SU-DHL-6 (cell line): ENCODE results near the gene ECSIT.

Experiments used
- H2AFZ ChIP-seq: fragments of 200-600 bp; sonication (generic); 2 replicates; pipeline ENCODE4 v1.6.1; 2014; ENCODE audit warnings: low read depth, mild to moderate bottlenecking, moderate library complexity, mixed read lengths, antibody characterized with exemption, low read length; ENCODE audit not compliant: severe bottlenecking
- H3F3A ChIP-seq: fragments of 200-600 bp; shearing (Covaris generic); 2 replicates; pipeline ENCODE4 v1.6.0; 2016; ENCODE audit warnings: antibody characterized with exemption, mild to moderate bottlenecking; ENCODE audit not compliant: insufficient read depth
- H3K27ac ChIP-seq: fragments of 200-600 bp; sonication (generic); 2 replicates; pipeline ENCODE4 v1.5.1; 2016; ENCODE audit warnings: low read depth, mild to moderate bottlenecking, low read length, moderate library complexity, mixed read lengths
- H3K27me3 ChIP-seq: fragments of 200-600 bp; sonication (generic), shearing (Covaris generic); 2 replicates; pipeline ENCODE4 v1.6.0; 2014; ENCODE audit warnings: mild to moderate bottlenecking, low read length
- H3K36me3 ChIP-seq: fragments of 200-600 bp; sonication (generic); 2 replicates; pipeline ENCODE4 v1.6.1; 2014; ENCODE audit warnings: mild to moderate bottlenecking, low read length, mixed read lengths
- H3K4me2 ChIP-seq: fragments of 300-600, 200-600 bp; shearing (Covaris generic), sonication (generic); 2 replicates; pipeline ENCODE4 v1.6.0; 2014; ENCODE audit warnings: low read length, low read depth, mild to moderate bottlenecking; ENCODE audit not compliant: poor library complexity, severe bottlenecking
- H3K4me3 ChIP-seq: fragments of 200-600 bp; sonication (generic); 2 replicates; pipeline ENCODE4 v1.5.1; 2014; ENCODE audit warnings: antibody characterized with exemption, low read length, mild to moderate bottlenecking, mixed read lengths; ENCODE audit not compliant: insufficient read depth, poor library complexity, severe bottlenecking
- H3K79me2 ChIP-seq: fragments of 200-600 bp; sonication (generic); 2 replicates; pipeline ENCODE4 v1.6.1; 2014; ENCODE audit warnings: mild to moderate bottlenecking, low read length, moderate library complexity; ENCODE audit not compliant: insufficient read depth
- H3K9ac ChIP-seq: fragments of 200-600 bp; sonication (generic); 2 replicates; pipeline ENCODE4 v1.7.0; 2014; ENCODE audit warnings: mild to moderate bottlenecking, low read length
- H3K9me2 ChIP-seq: fragments of 200-600 bp; sonication (generic); replicated peaks from 2 replicates; pipeline ENCODE4 v1.6.1; 2014; ENCODE audit warnings: low read length; ENCODE audit not compliant: insufficient read depth
- H3K9me3 ChIP-seq: fragments of 200-600 bp; sonication (generic); 2 replicates; pipeline ENCODE4 v1.6.1; 2014; ENCODE audit warnings: low read length, mixed read lengths; ENCODE audit not compliant: insufficient read depth
- H4K20me1 ChIP-seq: fragments of 200-600 bp; sonication (generic); 2 replicates; pipeline ENCODE4 v1.6.1; 2014; ENCODE audit warnings: low read depth, mild to moderate bottlenecking, antibody characterized with exemption, low read length, moderate library complexity, mixed read lengths
- EZH2phosphoT487 ChIP-seq: fragments of 200-600 bp; sonication (generic), shearing (Covaris generic); conservative IDR thresholded peaks from 2 replicates; pipeline ENCODE4 v1.6.1; 2018; ENCODE audit warnings: mild to moderate bottlenecking, antibody characterized with exemption, low read length, moderate library complexity, mixed read lengths
- TF ChIP-seq, protein P1 (sequence below): fragments of 200-600 bp; sonication (generic); IDR thresholded peaks from one replicate; pipeline ENCODE4 v1.5.1; 2017; ENCODE audit warnings: antibody characterized with exemption, mild to moderate bottlenecking, low read length, moderate library complexity; ENCODE audit not compliant: insufficient read depth, poor library complexity, severe bottlenecking

ECSIT gene

DNA sequence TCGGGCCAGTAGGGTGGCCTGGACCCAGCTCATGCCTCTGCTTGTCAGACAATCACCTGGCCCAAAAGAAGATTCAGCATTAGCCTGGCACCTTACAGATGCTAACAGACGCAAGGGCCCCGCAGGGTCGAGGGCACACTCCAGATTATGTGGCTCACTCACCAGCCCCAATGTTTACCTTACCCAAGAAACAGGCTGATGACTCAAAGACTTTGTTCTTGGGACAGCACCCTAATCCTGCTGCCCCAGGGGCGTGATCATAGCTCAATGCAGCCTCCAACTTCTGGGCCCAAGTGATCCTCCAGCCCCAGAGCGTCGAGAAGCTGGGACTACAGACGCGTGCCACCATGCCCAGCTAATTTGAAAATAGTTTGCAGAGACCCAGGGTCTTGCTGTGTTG lies 9.8 kb downstream of the ECSIT start:
- TF ChIP-seq EZH2phosphoT487: no peak

DNA sequence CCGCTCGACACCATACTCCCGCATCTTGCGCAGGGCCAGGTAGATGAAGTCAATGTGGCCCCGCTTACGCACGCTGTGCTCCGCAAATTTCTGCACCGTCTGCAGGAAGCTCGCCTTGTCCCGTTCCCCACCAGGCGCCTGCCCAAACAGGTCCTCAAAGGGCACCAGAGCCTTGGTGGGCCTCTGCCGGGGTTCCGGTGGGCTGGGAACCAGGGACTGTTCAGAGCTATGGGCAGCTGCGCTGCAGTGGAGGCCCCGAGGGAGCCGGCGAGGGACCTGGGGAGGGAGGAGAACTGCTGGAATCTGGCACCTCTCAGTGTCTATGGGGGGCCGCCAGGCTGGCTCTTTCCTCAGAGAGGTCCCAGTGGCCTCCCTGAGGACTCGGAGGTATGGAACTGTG lies 15.0 kb downstream of the ECSIT start:
- no peak overlapping the region for H3K4me3 ChIP-seq
- no peaks in the 10 kb centered on the region for H3K9me3 ChIP-seq
- no peak overlapping the region for H3K4me2 ChIP-seq
- no peaks in the 10 kb centered on the region for H3K79me2 ChIP-seq
- H3K9ac ChIP-seq: no peak overlapping the region
- H3K27ac ChIP-seq: no peak overlapping the region
- H3K9me2 ChIP-seq: no peaks in the 10 kb centered on the region
- TF ChIP-seq EZH2phosphoT487: no peak
- TF ChIP-seq, protein P1, sequence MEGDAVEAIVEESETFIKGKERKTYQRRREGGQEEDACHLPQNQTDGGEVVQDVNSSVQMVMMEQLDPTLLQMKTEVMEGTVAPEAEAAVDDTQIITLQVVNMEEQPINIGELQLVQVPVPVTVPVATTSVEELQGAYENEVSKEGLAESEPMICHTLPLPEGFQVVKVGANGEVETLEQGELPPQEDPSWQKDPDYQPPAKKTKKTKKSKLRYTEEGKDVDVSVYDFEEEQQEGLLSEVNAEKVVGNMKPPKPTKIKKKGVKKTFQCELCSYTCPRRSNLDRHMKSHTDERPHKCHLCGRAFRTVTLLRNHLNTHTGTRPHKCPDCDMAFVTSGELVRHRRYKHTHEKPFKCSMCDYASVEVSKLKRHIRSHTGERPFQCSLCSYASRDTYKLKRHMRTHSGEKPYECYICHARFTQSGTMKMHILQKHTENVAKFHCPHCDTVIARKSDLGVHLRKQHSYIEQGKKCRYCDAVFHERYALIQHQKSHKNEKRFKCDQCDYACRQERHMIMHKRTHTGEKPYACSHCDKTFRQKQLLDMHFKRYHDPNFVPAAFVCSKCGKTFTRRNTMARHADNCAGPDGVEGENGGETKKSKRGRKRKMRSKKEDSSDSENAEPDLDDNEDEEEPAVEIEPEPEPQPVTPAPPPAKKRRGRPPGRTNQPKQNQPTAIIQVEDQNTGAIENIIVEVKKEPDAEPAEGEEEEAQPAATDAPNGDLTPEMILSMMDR: no peak
- no peak overlapping the region for H2AFZ ChIP-seq
- no peaks in the 10 kb centered on the region for H4K20me1 ChIP-seq
- H3K27me3 ChIP-seq: no peaks in the 10 kb centered on the region
- H3K36me3 ChIP-seq: no peaks in the 10 kb centered on the region
- H3F3A ChIP-seq: no peaks in the 10 kb centered on the region

More for the DNA sequence above, 9.8 kb downstream of the ECSIT start:
- Histone ChIP-seq H2AFZ (no peak overlapping the region), H3K27ac (no peak overlapping the region), H3K27me3 (no peaks in the 10 kb centered on the region), H3K9me2 (no peaks in the 10 kb centered on the region), H3K9ac (no peak overlapping the region), H3K4me3 (no peak overlapping the region), H4K20me1 (no peaks in the 10 kb centered on the region), H3F3A (no peaks in the 10 kb centered on the region), H3K4me2 (no peak overlapping the region), H3K36me3 (no peaks in the 10 kb centered on the region), H3K79me2 (peaks cover 3% of the 10 kb centered on the region; the same call in 1 of the 2 replicates), H3K9me3 (no peaks in the 10 kb centered on the region)

DNA sequence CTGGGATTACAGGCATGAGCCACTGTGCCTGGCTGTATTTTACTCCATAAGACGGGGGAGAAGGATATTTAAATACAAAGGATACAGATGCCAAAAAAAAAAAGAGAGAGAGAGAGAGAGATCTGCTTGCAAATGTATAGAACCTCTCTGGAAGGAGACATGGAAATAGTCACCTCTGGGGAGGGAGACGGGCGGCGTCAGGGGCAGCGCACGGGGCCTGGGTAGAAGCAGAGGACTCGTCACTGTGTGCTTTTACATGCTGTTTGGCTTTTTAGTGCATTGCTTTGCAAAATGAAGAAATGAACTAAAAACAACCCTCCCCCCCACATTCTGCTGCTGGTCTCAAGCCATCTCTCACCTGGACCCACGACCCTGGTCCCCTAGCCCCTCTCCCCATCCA lies 18.5 kb downstream of the ECSIT start:
- no peaks in the 10 kb centered on the region for H4K20me1 ChIP-seq
- H3K4me3 ChIP-seq: no peak overlapping the region
- H3K9ac ChIP-seq: no peak overlapping the region
- TF ChIP-seq EZH2phosphoT487: no peak
- TF ChIP-seq, protein P1: no peak
- no peaks in the 10 kb centered on the region for H3K36me3 ChIP-seq
- no peak overlapping the region for H3K27ac ChIP-seq
- H3K27me3 ChIP-seq: no peaks in the 10 kb centered on the region
- H3K79me2 ChIP-seq: peaks cover 4% of the 10 kb centered on the region; the same call in 1 of the 2 replicates
- no peak overlapping the region for H2AFZ ChIP-seq
- no peaks in the 10 kb centered on the region for H3F3A ChIP-seq
- H3K9me3 ChIP-seq: no peaks in the 10 kb centered on the region
- H3K9me2 ChIP-seq: no peaks in the 10 kb centered on the region
- H3K4me2 ChIP-seq: no peak overlapping the region

DNA sequence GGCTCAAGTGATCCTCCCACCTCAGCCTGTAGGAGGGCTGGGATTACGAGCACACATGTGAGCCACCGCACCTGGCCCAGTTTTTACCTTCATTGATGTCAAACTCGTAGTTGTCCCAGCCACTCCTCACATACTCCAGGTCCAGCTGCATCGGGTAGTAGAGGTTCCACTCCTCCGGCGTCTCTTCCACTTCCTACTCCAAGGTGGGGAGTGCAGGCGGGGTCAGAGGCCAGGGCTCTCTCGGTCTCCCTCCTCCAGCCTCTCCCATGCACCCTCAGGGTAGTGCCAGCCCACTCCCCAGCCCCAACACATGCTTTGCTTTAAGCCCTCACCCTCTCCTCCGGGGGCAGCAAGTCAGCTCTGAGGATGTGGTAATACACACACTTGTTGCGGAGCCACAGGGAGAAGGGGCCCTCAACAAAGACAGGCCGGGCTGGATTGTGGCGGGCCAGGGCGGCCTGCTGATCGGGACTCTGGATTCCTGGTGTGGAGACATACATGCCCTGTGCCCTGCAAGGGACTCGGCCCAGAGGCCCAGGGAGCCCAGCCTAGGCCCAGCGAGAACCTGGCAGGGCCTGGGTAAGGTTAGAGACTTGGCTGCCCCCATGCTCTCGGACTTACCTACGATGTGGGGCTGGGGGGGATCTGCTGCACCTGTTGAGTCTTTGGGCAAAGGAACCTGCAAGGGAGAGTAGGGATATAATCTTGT lies 21.4 kb downstream of the ECSIT start:
- no peak overlapping the region for H3K27ac ChIP-seq
- no peaks in the 10 kb centered on the region for H3K9me2 ChIP-seq
- no peaks in the 10 kb centered on the region for H3K27me3 ChIP-seq
- peaks cover 4% of the 10 kb centered on the region; the same call in 1 of the 2 replicates for H3F3A ChIP-seq
- TF ChIP-seq, protein P1: no peak
- no peak for TF ChIP-seq EZH2phosphoT487
- peaks cover 17% of the 10 kb centered on the region for H3K79me2 ChIP-seq
- no peaks in the 10 kb centered on the region for H3K36me3 ChIP-seq
- H2AFZ ChIP-seq: no peak overlapping the region
- H3K4me2 ChIP-seq: peak overlapping the region; percentile 87
- no peaks in the 10 kb centered on the region for H4K20me1 ChIP-seq
- peak overlapping the region; percentile 82; the same call in 1 of the 2 replicates for H3K9ac ChIP-seq
- H3K9me3 ChIP-seq: no peaks in the 10 kb centered on the region
- H3K4me3 ChIP-seq: no peak overlapping the region
